ENCODE results near the gene CCDC141.

CCDC141 gene

GRCh38 chr2:179081954-179082353, 32.0 kb upstream of the CCDC141 start:
- H3K27ac ChIP-seq: no peak overlapping the region
- peaks cover 3% of the 10 kb centered on the region for H3K9me3 ChIP-seq (ENCODE audit: severe bottlenecking)
- TF ChIP-seq, protein P1, sequence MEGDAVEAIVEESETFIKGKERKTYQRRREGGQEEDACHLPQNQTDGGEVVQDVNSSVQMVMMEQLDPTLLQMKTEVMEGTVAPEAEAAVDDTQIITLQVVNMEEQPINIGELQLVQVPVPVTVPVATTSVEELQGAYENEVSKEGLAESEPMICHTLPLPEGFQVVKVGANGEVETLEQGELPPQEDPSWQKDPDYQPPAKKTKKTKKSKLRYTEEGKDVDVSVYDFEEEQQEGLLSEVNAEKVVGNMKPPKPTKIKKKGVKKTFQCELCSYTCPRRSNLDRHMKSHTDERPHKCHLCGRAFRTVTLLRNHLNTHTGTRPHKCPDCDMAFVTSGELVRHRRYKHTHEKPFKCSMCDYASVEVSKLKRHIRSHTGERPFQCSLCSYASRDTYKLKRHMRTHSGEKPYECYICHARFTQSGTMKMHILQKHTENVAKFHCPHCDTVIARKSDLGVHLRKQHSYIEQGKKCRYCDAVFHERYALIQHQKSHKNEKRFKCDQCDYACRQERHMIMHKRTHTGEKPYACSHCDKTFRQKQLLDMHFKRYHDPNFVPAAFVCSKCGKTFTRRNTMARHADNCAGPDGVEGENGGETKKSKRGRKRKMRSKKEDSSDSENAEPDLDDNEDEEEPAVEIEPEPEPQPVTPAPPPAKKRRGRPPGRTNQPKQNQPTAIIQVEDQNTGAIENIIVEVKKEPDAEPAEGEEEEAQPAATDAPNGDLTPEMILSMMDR (IDR thresholded peaks at IDR 0.05; ENCODE audit: low read depth, low read length): no peak
- DNase-seq: no peak
- no peaks in the 10 kb centered on the region for H3K27me3 ChIP-seq (ENCODE audit: insufficient read depth, low read depth, severe bottlenecking)
- H3K36me3 ChIP-seq: no peaks in the 10 kb centered on the region
- no peak overlapping the region for H3K4me3 ChIP-seq (ENCODE audit: low read depth, low read length)

DNA sequence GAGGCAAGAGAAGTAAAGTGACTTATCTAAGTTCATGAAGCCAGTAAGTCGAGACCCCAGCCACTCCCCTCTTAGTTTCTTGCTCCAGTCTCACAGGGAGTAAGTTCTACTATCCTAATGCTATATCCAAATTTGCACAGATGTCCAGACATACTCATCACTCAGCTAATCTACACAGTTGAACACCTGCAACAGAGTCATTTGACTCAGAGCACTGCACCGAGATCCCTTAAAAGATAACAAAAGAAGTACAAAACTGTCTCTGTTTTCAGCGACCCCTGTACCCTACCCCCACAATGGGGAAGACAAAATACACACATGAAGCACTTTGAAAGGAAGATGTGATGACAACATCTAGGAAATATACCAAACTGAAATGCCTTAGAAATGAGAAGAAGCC, 22.6 kb upstream of the CCDC141 start:
- Histone ChIP-seq H3K27me3 (ENCODE audit: insufficient read depth, low read depth, severe bottlenecking) (no peaks in the 10 kb centered on the region), H3K36me3 (no peaks in the 10 kb centered on the region), H3K4me3 (ENCODE audit: low read depth, low read length) (no peak overlapping the region), H3K27ac (no peak overlapping the region), H3K9me3 (ENCODE audit: severe bottlenecking) (no peaks in the 10 kb centered on the region)
- DNase-seq: no peak
- TF ChIP-seq, protein P1 (IDR thresholded peaks at IDR 0.05; ENCODE audit: low read depth, low read length): no peak

DNA sequence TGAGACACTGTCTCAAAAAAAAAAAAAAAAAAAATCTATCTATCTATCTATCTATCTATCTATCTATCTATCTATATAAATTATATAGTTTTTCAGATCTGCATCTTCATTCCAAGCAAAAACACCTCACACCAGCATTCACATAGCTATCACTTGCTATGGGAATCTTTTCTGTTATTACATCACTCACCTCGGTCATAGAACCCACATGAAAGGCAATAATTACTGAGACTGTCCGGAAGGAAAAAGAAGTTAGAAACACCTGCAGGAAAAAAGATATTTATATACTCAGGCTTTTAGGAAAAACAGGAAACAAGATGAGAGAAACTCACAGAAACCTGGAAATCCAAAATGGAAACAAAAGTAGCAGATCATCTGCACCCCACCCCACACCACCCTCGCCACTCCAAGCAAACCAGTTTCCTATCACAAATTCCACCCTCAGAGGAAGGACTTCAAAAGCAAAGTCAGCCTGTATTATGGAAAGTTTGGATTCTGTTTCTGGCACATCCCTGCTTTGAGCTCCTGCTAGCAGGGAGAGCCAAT, 21.9 kb upstream of the CCDC141 start:
- no peak overlapping the region for H3K4me3 ChIP-seq (ENCODE audit: low read depth, low read length)
- TF ChIP-seq, protein P1 (IDR thresholded peaks at IDR 0.05; ENCODE audit: low read depth, low read length): no peak
- H3K36me3 ChIP-seq: no peaks in the 10 kb centered on the region
- H3K27me3 ChIP-seq (ENCODE audit: insufficient read depth, low read depth, severe bottlenecking): no peaks in the 10 kb centered on the region
- no peak for DNase-seq
- no peaks in the 10 kb centered on the region for H3K9me3 ChIP-seq (ENCODE audit: severe bottlenecking)
- no peak overlapping the region for H3K27ac ChIP-seq

- no peaks in the 10 kb centered on the region for H3K27me3 ChIP-seq (ENCODE audit: insufficient read depth, low read depth, severe bottlenecking)
- no peak for DNase-seq
- no peaks in the 10 kb centered on the region for H3K36me3 ChIP-seq
- TF ChIP-seq, protein P1 (IDR thresholded peaks at IDR 0.05; ENCODE audit: low read depth, low read length): no peak
- no peak overlapping the region for H3K4me3 ChIP-seq (ENCODE audit: low read depth, low read length)
- H3K27ac ChIP-seq: no peak overlapping the region
- no peaks in the 10 kb centered on the region for H3K9me3 ChIP-seq (ENCODE audit: severe bottlenecking)
Measured at GRCh38 chr2:179070895-179071294, 21.0 kb upstream of the CCDC141 start.

DNA sequence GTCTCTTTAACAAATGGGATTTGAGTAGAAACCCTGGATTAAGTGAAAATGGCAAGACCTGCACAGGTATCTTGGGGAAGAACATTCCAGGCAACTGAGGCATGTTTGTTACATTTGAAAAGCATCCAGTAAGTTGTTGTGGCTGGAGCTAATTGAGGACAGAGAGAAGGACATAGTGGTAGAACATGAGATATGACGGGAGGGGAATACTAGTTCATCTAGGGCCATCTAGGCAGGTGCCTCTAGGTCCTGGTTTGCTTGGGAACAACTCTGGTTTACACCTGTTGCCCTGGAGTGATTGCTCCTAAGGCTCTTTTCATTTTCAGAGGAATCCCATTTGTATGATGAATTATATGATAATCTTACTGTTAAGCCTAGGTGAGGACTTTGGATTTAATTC, 19.7 kb upstream of the CCDC141 start:
- Histone ChIP-seq H3K36me3 (no peaks in the 10 kb centered on the region), H3K27me3 (ENCODE audit: insufficient read depth, low read depth, severe bottlenecking) (no peaks in the 10 kb centered on the region)
- TF ChIP-seq, protein P1 (IDR thresholded peaks at IDR 0.05; ENCODE audit: low read depth, low read length): no peak

GRCh38 chr2:179068991-179069643, 19.2 kb upstream of the CCDC141 start:
- no peaks in the 10 kb centered on the region for H3K27me3 ChIP-seq (ENCODE audit: insufficient read depth, low read depth, severe bottlenecking)
- no peak overlapping the region for H3K27ac ChIP-seq
- no peak overlapping the region for H3K4me3 ChIP-seq (ENCODE audit: low read depth, low read length)
- no peak for DNase-seq
- H3K9me3 ChIP-seq (ENCODE audit: severe bottlenecking): no peaks in the 10 kb centered on the region
- TF ChIP-seq, protein P1 (IDR thresholded peaks at IDR 0.05; ENCODE audit: low read depth, low read length): no peak
- no peaks in the 10 kb centered on the region for H3K36me3 ChIP-seq

More for the DNA sequence above, 19.7 kb upstream of the CCDC141 start:
- Histone ChIP-seq H3K4me3 (ENCODE audit: low read depth, low read length) (no peak overlapping the region), H3K9me3 (ENCODE audit: severe bottlenecking) (no peaks in the 10 kb centered on the region), H3K27ac (no peak overlapping the region)
- DNase-seq: no peak

All from WERI-Rb-1 (cell line).